HL-60 (cell line): ENCODE measurements around the gene MARCHF9.

Experiments
- GABPA ChIP-seq: IDR thresholded peaks from 2 replicates; pipeline ENCODE4 v1.6.1; 2012; ENCODE audit warnings: low read depth
- POLR2AphosphoS5 ChIP-seq: IDR thresholded peaks from 2 replicates; pipeline ENCODE4 v1.6.1; 2012; ENCODE audit warnings: low read depth
- REST ChIP-seq: IDR thresholded peaks from 2 replicates; pipeline ENCODE4 v1.6.1; 2012; ENCODE audit warnings: low read depth; ENCODE audit not compliant: insufficient replicate concordance
- SPI1 ChIP-seq: IDR thresholded peaks from 2 replicates; pipeline ENCODE4 v1.6.1; 2012; ENCODE audit warnings: low read depth, mild to moderate bottlenecking, borderline replicate concordance
- TF ChIP-seq, protein P1 (sequence below): IDR thresholded peaks from one replicate; pipeline ENCODE4 v1.5.1; 2011; ENCODE audit warnings: low read length, control low read depth, inconsistent platforms; ENCODE audit not compliant: insufficient read depth

GRCh38 chr12:57802607-57803006 lies 47.7 kb downstream of the MARCHF9 start:
- TF ChIP-seq, protein P1, sequence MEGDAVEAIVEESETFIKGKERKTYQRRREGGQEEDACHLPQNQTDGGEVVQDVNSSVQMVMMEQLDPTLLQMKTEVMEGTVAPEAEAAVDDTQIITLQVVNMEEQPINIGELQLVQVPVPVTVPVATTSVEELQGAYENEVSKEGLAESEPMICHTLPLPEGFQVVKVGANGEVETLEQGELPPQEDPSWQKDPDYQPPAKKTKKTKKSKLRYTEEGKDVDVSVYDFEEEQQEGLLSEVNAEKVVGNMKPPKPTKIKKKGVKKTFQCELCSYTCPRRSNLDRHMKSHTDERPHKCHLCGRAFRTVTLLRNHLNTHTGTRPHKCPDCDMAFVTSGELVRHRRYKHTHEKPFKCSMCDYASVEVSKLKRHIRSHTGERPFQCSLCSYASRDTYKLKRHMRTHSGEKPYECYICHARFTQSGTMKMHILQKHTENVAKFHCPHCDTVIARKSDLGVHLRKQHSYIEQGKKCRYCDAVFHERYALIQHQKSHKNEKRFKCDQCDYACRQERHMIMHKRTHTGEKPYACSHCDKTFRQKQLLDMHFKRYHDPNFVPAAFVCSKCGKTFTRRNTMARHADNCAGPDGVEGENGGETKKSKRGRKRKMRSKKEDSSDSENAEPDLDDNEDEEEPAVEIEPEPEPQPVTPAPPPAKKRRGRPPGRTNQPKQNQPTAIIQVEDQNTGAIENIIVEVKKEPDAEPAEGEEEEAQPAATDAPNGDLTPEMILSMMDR, result no peak
- TF ChIP-seq POLR2AphosphoS5, result no peak
- no peak for TF ChIP-seq GABPA
- no peak for TF ChIP-seq REST
- no peak for TF ChIP-seq SPI1
